GM12873 (cell line): Measurements from ENCODE around the gene KRT13.

ENCODE experiments used
- CTCF ChIP-seq: IDR thresholded peaks from 2 replicates; pipeline ENCODE4 v1.5.1; 2012; ENCODE audit warnings: low read depth, mild to moderate bottlenecking, moderate library complexity, low read length, control low read depth; ENCODE audit not compliant: insufficient read depth; ENCODE audit errors: missing control alignments

Gene KRT13

GRCh38 chr17:41521574-41522261, 16.3 kb upstream of the KRT13 start:
- TF ChIP-seq CTCF: no peak

- TF ChIP-seq CTCF: no peak
These were observed 15.6 kb upstream of the KRT13 start for GRCh38 chr17:41520821-41521521.

- no peak for TF ChIP-seq CTCF
These were observed 14.3 kb upstream of the KRT13 start for GRCh38 chr17:41519501-41520224.

GRCh38 chr17:41518789-41519449, 13.5 kb upstream of the KRT13 start, which contains the start of gene KRT15:
Gene KRT15, minus strand, starts transcription at chr17:41518890. Its CDS starts 63 bp downstream, at chr17:41518827.
- TF ChIP-seq CTCF: no peak

- no peak for TF ChIP-seq CTCF
These were observed 12.6 kb upstream of the KRT13 start for GRCh38 chr17:41518031-41518430.

- no peak for TF ChIP-seq CTCF
These were observed 11.4 kb upstream of the KRT13 start for GRCh38 chr17:41516830-41517283.
